Measurements from ENCODE around the gene FRMD8.
"Not testable (repeated sequence)": the region's sequence is repeated elsewhere in the genome, so short reads cannot be mapped to it uniquely, and the experiment has no call there.

FRMD8 gene

GRCh38 chr11:65393513-65394079 is 7.2 kb downstream of the FRMD8 start:
- DNase-seq (ENCODE audit: low read depth) = no peak

GRCh38 chr11:65394125-65394536 is 7.7 kb downstream of the FRMD8 start:
- no peak for DNase-seq (ENCODE audit: low read depth)

- DNase-seq (ENCODE audit: low read depth) = no peak
These were observed 9.6 kb downstream of the FRMD8 start for GRCh38 chr11:65395961-65396530.

GRCh38 chr11:65396769-65397745 is 10.6 kb downstream of the FRMD8 start:
- no peak for DNase-seq (ENCODE audit: low read depth)

GRCh38 chr11:65398362-65398910 is 12.0 kb downstream of the FRMD8 start:
- DNase-seq (ENCODE audit: low read depth) = no peak

GRCh38 chr11:65399249-65399648 is 12.8 kb downstream of the FRMD8 start:
- no peak for DNase-seq (ENCODE audit: low read depth)

- no peak for DNase-seq (ENCODE audit: low read depth)
These were observed 13.4 kb downstream of the FRMD8 start for GRCh38 chr11:65399845-65400244.

GRCh38 chr11:65400307-65401072 is 14.1 kb downstream of the FRMD8 start:
- no peak for DNase-seq (ENCODE audit: low read depth)

GRCh38 chr11:65401073-65401802 is 14.8 kb downstream of the FRMD8 start:
- no peak for DNase-seq (ENCODE audit: low read depth)

GRCh38 chr11:65401803-65402248 is 15.4 kb downstream of the FRMD8 start:
- DNase-seq (ENCODE audit: low read depth) = no peak

GRCh38 chr11:65402790-65403189 is 16.4 kb downstream of the FRMD8 start:
- DNase-seq (ENCODE audit: low read depth) = no peak

- DNase-seq (ENCODE audit: low read depth) = no peak
These were observed 17.2 kb downstream of the FRMD8 start for GRCh38 chr11:65403607-65404121.

GRCh38 chr11:65404210-65404609 is 17.8 kb downstream of the FRMD8 start:
- DNase-seq (ENCODE audit: low read depth) = no peak

- DNase-seq (ENCODE audit: low read depth) = no peak
These were observed 18.4 kb downstream of the FRMD8 start for GRCh38 chr11:65404638-65405339.

- DNase-seq (ENCODE audit: low read depth) = no peak
These were observed 24.7 kb downstream of the FRMD8 start for GRCh38 chr11:65410936-65411680.

GRCh38 chr11:65411681-65412070 is 25.2 kb downstream of the FRMD8 start:
- no peak for DNase-seq (ENCODE audit: low read depth)

- no peak for DNase-seq (ENCODE audit: low read depth)
These were observed 26.0 kb downstream of the FRMD8 start for GRCh38 chr11:65412271-65413076.

- DNase-seq (ENCODE audit: low read depth) = not testable (repeated sequence)
These were observed 26.7 kb downstream of the FRMD8 start for GRCh38 chr11:65413077-65413664.
